ENCODE measurements around the gene PPIB. TPM values are rescaled to one million over a fixed set of nuclear protein-coding genes. Genes with fewer than 3 reads are reported as not detected.
"Not testable (repeated sequence)": the region's sequence is repeated elsewhere in the genome, so short reads cannot be mapped to it uniquely, and the experiment has no call there.

PPIB gene
- polyA plus RNA-seq, 2 of the 4 experiments (the other 2 are of a cell fraction), result 676 to 807 TPM

DNA sequence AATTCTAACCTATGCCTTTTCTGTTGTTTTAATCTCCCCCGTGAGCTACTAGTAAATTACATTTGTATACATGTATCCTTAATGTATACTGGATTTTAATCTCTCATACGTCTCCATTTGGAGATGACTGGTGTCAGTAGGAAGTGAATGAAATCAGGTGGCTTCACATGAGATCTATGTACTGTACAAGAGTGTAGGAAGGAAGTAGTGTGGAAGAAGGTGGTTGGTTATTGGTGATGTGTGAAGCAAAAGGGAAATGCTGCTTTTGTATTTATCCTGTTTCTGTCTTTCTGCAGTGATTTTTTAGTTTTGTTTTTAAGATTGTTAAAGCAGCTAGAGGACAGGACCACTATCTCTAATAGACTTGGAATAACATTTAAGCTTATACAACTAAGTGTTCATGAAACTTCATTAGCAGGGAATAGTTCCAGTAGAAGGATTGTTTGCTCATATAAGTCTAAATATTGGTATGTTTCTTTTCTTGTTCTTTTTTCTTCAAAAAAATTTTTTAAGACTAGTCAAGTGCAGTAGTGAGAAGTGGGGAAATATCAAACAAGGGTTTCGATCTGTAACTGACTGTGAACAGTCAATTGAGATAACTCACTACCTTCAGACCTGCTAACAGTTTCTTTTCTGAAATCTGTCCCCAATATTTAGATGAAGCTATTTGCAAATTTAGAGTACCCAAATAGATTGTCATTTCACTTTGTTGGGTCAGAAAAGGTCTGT, 51.7 kb downstream of the PPIB start:
- TF ChIP-seq HMGXB4 (CRISPR knock-in tag; IDR thresholded peaks at IDR 0.05; ENCODE audit: borderline replicate concordance) (no peak), EHMT2 (IDR thresholded peaks at IDR 0.05; ENCODE audit: low read depth) (no peak), RFX5 (IDR thresholded peaks at IDR 0.05) (no peak), PHF8 (IDR thresholded peaks at IDR 0.05; ENCODE audit: borderline replicate concordance, low read depth) (no peak), EHF (CRISPR knock-in tag; IDR thresholded peaks at IDR 0.05) (no peak), POLR2AphosphoS2 (conservative IDR thresholded peaks at IDR 0.05; ENCODE audit: low read length) (no peak)
- WGBS (ENCODE audit: missing lambda C conversion rate), result 87% methylated on average over 3 of the region's 3 CpGs
- Histone ChIP-seq H3K27ac (no peak overlapping the region), H3K9me3 (no peaks in the 10 kb centered on the region), H3K4me3 (no peak overlapping the region), H3K4me2 (no peak overlapping the region), H3K4me1 (peaks cover 4% of the 10 kb centered on the region; the same call in 1 of the 3 replicates)
- ChIA-PET CTCF (interaction anchor here (0.6 to 3.9 kb wide), 4 partner anchors 12 to 924 kb away, joined by 3 to 21 read pairs (median 18); no protein-coding TSS in a partner anchor), POLR2A (interaction anchor here (0.5 kb wide), 1 partner anchor 467 kb away, joined by 5 read pairs; no protein-coding TSS in a partner anchor)
- DNase-seq (ENCODE audit: low read depth in 1 of 2, low spot score in 1 of 2) (no peak), FAIRE-seq (no peak), ATAC-seq (no peak)

GRCh38 chr15:64110108-64110701, 52.6 kb downstream of the PPIB start:
- FAIRE-seq, POLR2A ChIA-PET: not testable (repeated sequence)
- CTCF ChIA-PET, result interaction anchor here (0.7 to 3.9 kb wide), 4 partner anchors 11 to 358 kb away, joined by 4 to 21 read pairs (median 18); no protein-coding TSS in a partner anchor

GRCh38 chr15:64107337-64107736, 55.5 kb downstream of the PPIB start:
- ATAC-seq (no peak), DNase-seq (ENCODE audit: low read depth in 1 of 2, low spot score in 1 of 2) (no peak), FAIRE-seq (no peak)
- 79% methylated on average over 1 of the region's 1 CpG for WGBS (ENCODE audit: missing lambda C conversion rate)
- ChIA-PET POLR2A (interaction anchor here (0.6 kb wide), 1 partner anchor 497 kb away, joined by 3 read pairs; no protein-coding TSS in a partner anchor), CTCF (no interaction called here)
- no peaks in the 10 kb centered on the region for H3K9me3 ChIP-seq
- H3K27ac ChIP-seq, result no peak overlapping the region
- H3K4me3 ChIP-seq, result no peak overlapping the region
- H3K4me2 ChIP-seq, result no peak overlapping the region
- no peak for TF ChIP-seq NPAS2 (CRISPR knock-in tag; IDR thresholded peaks at IDR 0.05; ENCODE audit: borderline replicate concordance)
- H3K4me1 ChIP-seq, result peaks cover 4% of the 10 kb centered on the region; the same call in 1 of the 3 replicates

More at GRCh38 chr15:64110108-64110701, 52.6 kb downstream of the PPIB start:
- not testable (repeated sequence) for H3K4me2 ChIP-seq; DNase-seq (ENCODE audit: low read depth in 1 of 2, low spot score in 1 of 2); H3K9me3 ChIP-seq; ATAC-seq; H3K27ac ChIP-seq; H3K4me1 ChIP-seq; H3K4me3 ChIP-seq
- 93% methylated on average over 4 of the region's 4 CpGs for WGBS (ENCODE audit: missing lambda C conversion rate)

Small RNA genes within 50 kb of the gene (small RNA-seq; reads per million reads assigned to genes)
- 0 reads per million in 6 experiments for gene RF00019

Other genes starting within 250 kb of the PPIB start
- 4.2 and 4.8 TPM in 2 replicates for gene DAPK2, start 116.5 kb downstream of the PPIB start, polyA plus RNA-seq (2011; rRNA removed)
- 3.1 to 4.3 TPM (median 3.4 TPM) in 3 replicates for gene DAPK2, start 116.5 kb downstream of the PPIB start, polyA plus RNA-seq (2017; fragmentation: RNase III; extraction: RNeasy Plus Mini Kit Qiagen cat#74134 plus additional on column Dnase treatment)
- gene CIAO2A, start 69.2 kb downstream of the PPIB start, polyA plus RNA-seq (2011; rRNA removed), result 149 and 231 TPM in 2 replicates
- gene CIAO2A, start 69.2 kb downstream of the PPIB start, polyA plus RNA-seq (2017; fragmentation: RNase III; extraction: RNeasy Plus Mini Kit Qiagen cat#74134 plus additional on column Dnase treatment), result 140 to 156 TPM (median 141 TPM) in 3 replicates
- gene SNX1, start 67.0 kb downstream of the PPIB start, polyA plus RNA-seq (2011; rRNA removed), result 89.4 and 95.7 TPM in 2 replicates
- 81.8 to 87.3 TPM (median 86.7 TPM) in 3 replicates for gene SNX1, start 67.0 kb downstream of the PPIB start, polyA plus RNA-seq (2017; fragmentation: RNase III; extraction: RNeasy Plus Mini Kit Qiagen cat#74134 plus additional on column Dnase treatment)
- gene SNX22, start 11.3 kb downstream of the PPIB start, polyA plus RNA-seq (2011; rRNA removed), result 0.22 and 0.41 TPM in 2 replicates
- gene SNX22, start 11.3 kb downstream of the PPIB start, polyA plus RNA-seq (2017; fragmentation: RNase III; extraction: RNeasy Plus Mini Kit Qiagen cat#74134 plus additional on column Dnase treatment), result 0.73 to 1.1 TPM (median 0.91 TPM) in 3 replicates
- gene CSNK1G1, start 193.2 kb upstream of the PPIB start, polyA plus RNA-seq (2011; rRNA removed), result 31.8 and 36.3 TPM in 2 replicates
- gene CSNK1G1, start 193.2 kb upstream of the PPIB start, polyA plus RNA-seq (2017; fragmentation: RNase III; extraction: RNeasy Plus Mini Kit Qiagen cat#74134 plus additional on column Dnase treatment), result 10.4 to 12.5 TPM (median 11.0 TPM) in 3 replicates
- 452 and 457 TPM in 2 replicates for gene PCLAF, start 218.4 kb upstream of the PPIB start, polyA plus RNA-seq (2011; rRNA removed)
- gene PCLAF, start 218.4 kb upstream of the PPIB start, polyA plus RNA-seq (2017; fragmentation: RNase III; extraction: RNeasy Plus Mini Kit Qiagen cat#74134 plus additional on column Dnase treatment), result 204 to 221 TPM (median 218 TPM) in 3 replicates
- 30.0 and 34.9 TPM in 2 replicates for gene TRIP4, start 224.8 kb upstream of the PPIB start, polyA plus RNA-seq (2011; rRNA removed)
- gene TRIP4, start 224.8 kb upstream of the PPIB start, polyA plus RNA-seq (2017; fragmentation: RNase III; extraction: RNeasy Plus Mini Kit Qiagen cat#74134 plus additional on column Dnase treatment), result 24.8 to 31.0 TPM (median 27.7 TPM) in 3 replicates